ENCODE measurements around the gene USP24. TPM values are rescaled to one million over a fixed set of nuclear protein-coding genes. Genes with fewer than 3 reads are reported as not detected.
"Not testable (repeated sequence)": the region's sequence is repeated elsewhere in the genome, so short reads cannot be mapped to it uniquely, and the experiment has no call there.

USP24 gene
- total RNA-seq, 1 donor from 2014 or later = 46.5 TPM

DNA sequence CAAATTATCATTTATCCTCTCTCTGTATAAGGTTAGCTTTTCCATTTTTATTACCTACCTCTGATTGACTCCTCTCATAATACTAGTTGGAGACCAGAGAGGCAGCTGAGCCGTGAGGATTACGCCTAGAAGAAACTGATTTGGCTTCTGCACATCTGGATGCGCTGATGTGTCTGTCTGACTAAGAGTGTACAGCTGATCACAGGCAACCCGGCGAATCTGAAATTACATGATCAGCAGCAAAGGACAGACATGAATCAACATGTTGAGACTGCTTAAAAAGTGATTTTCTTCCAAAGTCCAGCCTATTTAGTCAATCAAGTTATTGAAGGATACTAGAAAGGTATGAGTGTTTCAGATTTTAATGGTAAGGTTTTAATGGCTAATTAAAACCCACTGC lies 94.6 kb downstream of the USP24 start:
- no peak for DNase-seq (ENCODE audit: low read depth in 2 of 2)

GRCh38 chr1:55118651-55119329 lies 96.4 kb downstream of the USP24 start:
- no peak for DNase-seq (ENCODE audit: low read depth in 2 of 2)

- no peak for DNase-seq (ENCODE audit: low read depth in 2 of 2)
Observed at GRCh38 chr1:55117941-55118340, 97.2 kb downstream of the USP24 start.

DNA sequence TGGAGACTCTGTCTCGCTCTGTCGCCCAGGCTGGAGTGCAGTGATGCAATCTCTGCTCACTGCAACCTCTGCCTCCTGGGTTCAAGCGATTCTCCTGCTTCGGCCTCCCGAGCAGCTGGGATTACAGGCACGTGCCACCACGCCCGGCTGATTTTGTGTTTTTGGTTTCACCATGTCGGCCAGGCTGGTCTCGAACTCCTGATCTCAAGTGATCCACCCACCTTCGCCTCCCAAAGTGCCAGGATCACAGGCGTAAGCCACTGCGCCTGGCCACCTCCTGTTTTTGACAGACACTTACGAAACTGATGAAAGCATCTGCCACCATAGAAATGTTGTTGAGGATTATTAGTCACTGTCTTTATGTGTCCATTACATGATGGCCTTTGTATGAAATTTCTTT lies 106.2 kb downstream of the USP24 start:
- not testable (repeated sequence) for DNase-seq (ENCODE audit: low read depth in 2 of 2)

GRCh38 chr1:55107101-55107500 lies 108.1 kb downstream of the USP24 start:
- DNase-seq (ENCODE audit: low read depth in 2 of 2) = no peak

DNA sequence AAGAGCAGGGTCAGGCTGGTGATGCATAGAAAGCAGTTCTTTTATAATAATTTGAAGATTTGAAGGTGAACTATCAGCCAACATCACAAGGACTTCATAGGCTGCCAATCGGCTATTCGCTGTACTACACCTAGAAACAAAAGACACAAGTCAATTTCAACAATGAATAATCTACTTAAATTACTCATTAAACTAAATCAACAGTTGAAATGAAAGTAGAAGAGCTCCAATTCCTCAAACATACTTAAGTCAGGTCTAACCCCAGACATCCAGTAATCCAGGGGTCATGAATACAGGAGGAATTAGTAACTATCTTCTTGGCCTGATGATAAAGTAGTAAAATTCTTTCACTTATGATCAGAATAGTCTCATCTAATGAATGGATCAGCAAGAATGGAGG lies 111.3 kb downstream of the USP24 start:
- no peak for DNase-seq (ENCODE audit: low read depth in 2 of 2)

DNA sequence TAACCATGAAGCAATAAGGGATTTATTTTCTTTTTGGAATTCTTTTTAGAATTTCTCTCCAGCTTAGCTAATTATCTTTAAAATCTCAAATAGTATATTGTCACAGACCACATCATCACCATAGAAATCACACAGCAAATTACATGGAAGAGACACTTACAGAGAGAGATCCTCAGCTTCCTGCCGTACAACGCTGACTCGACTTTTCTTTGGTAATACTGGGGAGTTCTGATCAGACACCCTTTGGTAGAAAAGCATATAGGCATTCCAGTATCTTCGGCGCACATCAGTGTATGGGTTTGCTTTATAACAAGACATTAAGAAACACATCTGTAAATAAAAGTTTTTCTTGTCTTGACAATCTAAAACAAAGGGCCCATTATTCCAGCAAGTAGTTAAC lies 120.1 kb downstream of the USP24 start:
- no peak for DNase-seq (ENCODE audit: low read depth in 2 of 2)

DNA sequence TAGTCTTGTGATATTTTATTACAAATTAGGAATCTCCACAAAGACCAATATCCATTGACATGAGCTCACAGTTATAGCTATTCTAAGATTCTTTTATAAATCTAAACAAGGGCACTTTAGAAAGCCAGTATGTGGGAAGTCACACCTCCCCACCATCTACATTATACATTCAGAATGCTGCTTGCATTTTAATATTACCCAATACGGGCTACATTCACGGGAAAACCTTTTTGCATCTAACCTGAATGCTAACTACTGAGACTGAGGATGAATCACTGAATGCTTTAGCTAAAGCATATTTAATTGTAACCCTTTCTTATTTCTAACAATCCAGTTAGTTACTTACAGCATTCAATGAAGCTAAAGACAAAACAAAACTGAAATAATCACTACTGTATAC lies 122.7 kb downstream of the USP24 start:
- DNase-seq (ENCODE audit: low read depth in 2 of 2) = no peak

- no peak for DNase-seq (ENCODE audit: low read depth in 2 of 2)
Observed at GRCh38 chr1:55089683-55090082, 125.5 kb downstream of the USP24 start.

GRCh38 chr1:55088413-55088812 lies 126.8 kb downstream of the USP24 start:
- no peak for DNase-seq (ENCODE audit: low read depth in 2 of 2)

GRCh38 chr1:55087439-55087838 lies 127.7 kb downstream of the USP24 start:
- no peak for DNase-seq (ENCODE audit: low read depth in 2 of 2)

- no peak for DNase-seq (ENCODE audit: low read depth in 2 of 2)
Observed at GRCh38 chr1:55084257-55084656, 130.9 kb downstream of the USP24 start.

DNA sequence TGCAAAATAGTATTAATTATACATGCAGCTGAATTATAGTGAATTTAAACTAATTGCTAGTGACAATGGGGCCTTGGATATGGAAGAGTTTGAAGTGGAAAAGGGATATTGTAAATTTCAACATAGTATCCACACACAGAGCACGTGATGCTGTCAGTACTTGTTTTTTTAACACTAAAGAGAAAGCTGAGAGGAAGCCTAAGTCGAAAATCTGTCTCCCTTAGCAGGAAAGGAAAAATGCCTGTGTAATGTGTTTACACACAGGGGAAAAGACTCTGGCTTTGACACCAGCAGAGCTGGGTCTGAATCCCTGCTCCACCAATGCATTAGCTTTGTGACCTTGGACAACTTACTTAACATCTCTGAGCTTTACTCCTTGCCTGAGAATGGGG lies 133.3 kb downstream of the USP24 start:
- peak; percentile 47 to 76 for DNase-seq (ENCODE audit: low read depth in 2 of 2)

GRCh38 chr1:55081188-55081904 lies 133.8 kb downstream of the USP24 start:
- peak; percentile 5 to 69 for DNase-seq (ENCODE audit: low read depth in 2 of 2)

GRCh38 chr1:55079651-55080050 lies 135.5 kb downstream of the USP24 start:
- no peak for DNase-seq (ENCODE audit: low read depth in 2 of 2)

- DNase-seq (ENCODE audit: low read depth in 2 of 2) = no peak
Observed at GRCh38 chr1:55078470-55078869, 136.7 kb downstream of the USP24 start.

GRCh38 chr1:55076356-55076755 lies 138.8 kb downstream of the USP24 start:
- no peak for DNase-seq (ENCODE audit: low read depth in 2 of 2)

- no peak for DNase-seq (ENCODE audit: low read depth in 2 of 2)
Observed at GRCh38 chr1:55074455-55074854, 140.7 kb downstream of the USP24 start.

DNA sequence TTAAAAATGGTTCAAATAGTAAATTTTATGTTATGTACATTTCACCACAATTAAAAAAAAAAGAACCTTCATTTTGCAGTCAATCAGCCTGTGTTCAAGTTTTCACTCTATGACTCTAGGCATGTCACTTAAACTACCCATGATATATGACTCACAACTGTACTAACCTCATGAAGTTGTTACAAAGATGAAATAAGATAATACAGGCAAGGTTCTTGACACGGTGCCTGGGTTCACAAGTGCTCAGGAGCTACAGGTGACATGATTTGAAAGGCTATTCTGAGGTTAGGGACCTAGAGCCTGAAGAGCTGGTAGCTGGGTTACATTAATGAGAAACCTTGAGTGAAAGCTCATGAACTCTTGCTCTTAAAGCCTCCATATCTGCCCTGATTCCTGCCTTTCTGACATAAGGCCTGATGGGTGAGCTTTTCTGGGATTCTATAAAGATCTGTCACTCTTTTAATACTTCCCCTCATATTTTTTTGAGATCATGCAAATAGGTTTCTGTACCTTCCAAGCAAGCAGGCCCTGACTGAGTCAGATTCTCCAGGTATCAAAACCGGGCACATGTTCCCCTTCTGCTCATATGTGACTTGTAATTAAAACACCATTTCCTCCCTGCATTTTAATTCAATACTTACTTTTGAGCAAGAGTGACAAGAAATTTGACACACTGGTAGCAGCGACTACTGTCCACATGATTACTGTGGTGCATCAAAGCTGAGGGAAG lies 141.8 kb downstream of the USP24 start:
- DNase-seq (ENCODE audit: low read depth in 2 of 2) = no peak

- peak; percentile 38 to 71 for DNase-seq (ENCODE audit: low read depth in 2 of 2)
Observed at GRCh38 chr1:55071477-55071876, 143.7 kb downstream of the USP24 start.

- no peak for DNase-seq (ENCODE audit: low read depth in 2 of 2)
Observed at GRCh38 chr1:55070293-55071164, 144.6 kb downstream of the USP24 start.

- no peak for DNase-seq (ENCODE audit: low read depth in 2 of 2)
Observed at GRCh38 chr1:55069280-55069679, 145.9 kb downstream of the USP24 start.
